SK-N-SH (cell line): Measurements from ENCODE around the gene IGLON5. TPM values are rescaled to one million over a fixed set of nuclear protein-coding genes. Genes with fewer than 3 reads are reported as not detected.

Experiments used
- CTCF ChIA-PET: fragments of 300-600, 350-600 bp; formaldehyde crosslinking; extraction: SDS; loops from one replicate; lab custom pipeline; 2021; lab: Yijun Ruan, JAX
- POLR2A ChIA-PET: fragments of 350-600 bp; sonication (Branson Sonifier 250); formaldehyde crosslinking; extraction: SDS; loops from one replicate; lab custom pipeline; 2020; ENCODE audit warnings: antibody characterized with exemption, inconsistent platforms; lab: Yijun Ruan, JAX
- DNase-seq: peaks from one replicate; pipeline ENCODE4 v3.0.0; 2012
- H2AFZ ChIP-seq: fragments of 200-600 bp; sonication (generic); 2 replicates; pipeline ENCODE4 v1.8.1; 2016; ENCODE audit warnings: antibody characterized with exemption, mild to moderate bottlenecking, low read depth
- H3F3A ChIP-seq: fragments of 200-600 bp; sonication (generic); replicated peaks from 2 replicates; pipeline ENCODE3; 2016; ENCODE audit warnings: antibody characterized with exemption, mild to moderate bottlenecking; ENCODE audit not compliant: insufficient read depth
- H3K27ac ChIP-seq, 2 experiments: fragments of 200-500 bp in 1 of 2; fragments of 200-600 bp in 1 of 2; sonication (Bioruptor generic) in 1 of 2; sonication (generic), shearing (Covaris generic) in 1 of 2; 2 replicates each; pipeline versions ENCODE4 v1.5.1 to v1.6.1; 2014 to 2016; ENCODE audit warnings: low read depth in 2 of 2, inconsistent platforms in 1 of 2, low read length in 1 of 2, mild to moderate bottlenecking in 1 of 2, mixed read lengths in 1 of 2
- H3K27me3 ChIP-seq: fragments of 200-600 bp; sonication (generic), shearing (Covaris generic); 2 replicates; pipeline ENCODE4 v1.6.1; 2016; ENCODE audit warnings: mixed run types; ENCODE audit not compliant: insufficient read depth
- H3K36me3 ChIP-seq, 2 experiments: fragments of 200-500 bp in 1 of 2; fragments of 200-600 bp in 1 of 2; sonication (Bioruptor generic) in 1 of 2; sonication (generic) in 1 of 2; replicated peaks in 1 of 2; 2 replicates each; pipeline versions ENCODE3 to v1.5.1; 2014 to 2016; ENCODE audit warnings: low read length in 1 of 2, mild to moderate bottlenecking in 1 of 2; ENCODE audit not compliant: insufficient read depth in 2 of 2, control insufficient read depth in 1 of 2
- H3K4me1 ChIP-seq, 2 experiments: fragments of 200-500 bp in 1 of 2; fragments of 200-600 bp in 1 of 2; sonication (Bioruptor generic) in 1 of 2; sonication (generic), shearing (Covaris generic) in 1 of 2; 2 replicates each; pipeline versions ENCODE4 v1.5.1 to v1.6.1; 2014 to 2016; ENCODE audit warnings: low read depth in 1 of 2, low read length in 1 of 2, mixed run types in 1 of 2; ENCODE audit not compliant: insufficient read depth in 2 of 2, control insufficient read depth in 1 of 2
- H3K4me2 ChIP-seq: fragments of 200-600 bp; sonication (generic), shearing (Covaris generic); 2 replicates; pipeline ENCODE4 v1.6.1; 2017; ENCODE audit warnings: mixed run types
- H3K4me3 ChIP-seq, 2 experiments: fragments of 200-500 bp in 1 of 2; fragments of 200-600 bp in 1 of 2; sonication (Bioruptor generic) in 1 of 2; sonication (generic), shearing (Covaris generic) in 1 of 2; 2 replicates each; pipeline versions ENCODE4 v1.5.1 to v1.8.1; 2014 to 2016; ENCODE audit warnings: low read depth in 2 of 2, inconsistent platforms in 1 of 2, low read length in 1 of 2, mild to moderate bottlenecking in 1 of 2, mixed read lengths in 1 of 2, moderate library complexity in 1 of 2
- H3K79me2 ChIP-seq: fragments of 200-600 bp; sonication (generic); 2 replicates; pipeline ENCODE4 v1.8.1; 2017; ENCODE audit warnings: mild to moderate bottlenecking; ENCODE audit not compliant: insufficient read depth
- H3K9ac ChIP-seq: fragments of 200-600 bp; sonication (generic); 2 replicates; pipeline ENCODE4 v1.6.1; 2017; ENCODE audit warnings: mixed run types
- H3K9me2 ChIP-seq: fragments of 200-600 bp; sonication (generic); 2 replicates; pipeline ENCODE4 v1.6.1; 2017; ENCODE audit warnings: mixed run types
- H3K9me3 ChIP-seq: fragments of 200-600 bp; sonication (generic); 2 replicates; pipeline ENCODE4 v1.6.1; 2017; ENCODE audit warnings: mixed run types, mild to moderate bottlenecking, moderate library complexity
- H4K20me1 ChIP-seq: fragments of 200-600 bp; sonication (generic); 2 replicates; pipeline ENCODE4 v1.6.1; 2017; ENCODE audit warnings: mild to moderate bottlenecking, mixed run types; ENCODE audit not compliant: insufficient read depth
- CHD2 ChIP-seq: fragments of 150-350 bp; IDR thresholded peaks from 2 replicates; pipeline ENCODE4 v1.6.1; 2018; ENCODE audit warnings: low read length; ENCODE audit not compliant: partially characterized antibody
- FOXJ3 ChIP-seq: sonication (generic); formaldehyde crosslinking; IDR thresholded peaks from 2 replicates; pipeline ENCODE4 v1.5.1; 2020; ENCODE audit warnings: mild to moderate bottlenecking, missing genetic modification reagents
- FOXM1 ChIP-seq: IDR thresholded peaks from 2 replicates; pipeline ENCODE4 v1.4.0; 2012; ENCODE audit warnings: low read depth, mild to moderate bottlenecking
- MXI1 ChIP-seq: IDR thresholded peaks from 2 replicates; pipeline ENCODE4 v1.6.1; 2012; ENCODE audit warnings: mild to moderate bottlenecking, low read depth, low read length, improper control_type of control experiment
- NFIC ChIP-seq: IDR thresholded peaks from 2 replicates; pipeline ENCODE4 v1.4.0; 2012; ENCODE audit warnings: borderline replicate concordance
- NRF1 ChIP-seq: IDR thresholded peaks from 2 replicates; pipeline ENCODE4 v1.6.1; 2012; ENCODE audit warnings: low read depth, mild to moderate bottlenecking, low read length
- PBX3 ChIP-seq: IDR thresholded peaks from 2 replicates; pipeline ENCODE4; 2012
- RAD21 ChIP-seq: IDR thresholded peaks from 2 replicates; pipeline ENCODE4 v1.6.1; 2012; ENCODE audit warnings: mild to moderate bottlenecking, low read length
- REST ChIP-seq: IDR thresholded peaks from 2 replicates; pipeline ENCODE4 v1.6.1; 2012; ENCODE audit warnings: mild to moderate bottlenecking, low read depth, low read length, moderate library complexity
- RFX5 ChIP-seq: IDR thresholded peaks from 2 replicates; pipeline ENCODE4 v1.6.1; 2012; ENCODE audit warnings: mild to moderate bottlenecking, improper control_type of control experiment, low read length
- SIN3A ChIP-seq: IDR thresholded peaks from 2 replicates; pipeline ENCODE4 v1.6.1; 2012; ENCODE audit warnings: low read depth, mild to moderate bottlenecking, low read length, moderate library complexity, borderline replicate concordance
- SMC3 ChIP-seq: IDR thresholded peaks from 2 replicates; pipeline ENCODE4 v1.6.1; 2012; ENCODE audit warnings: low read depth, low read length, improper control_type of control experiment
- TCF12 ChIP-seq: IDR thresholded peaks from 2 replicates; pipeline ENCODE4 v1.4.0; 2012
- USF2 ChIP-seq: fragments of 150-350 bp; IDR thresholded peaks from 2 replicates; pipeline ENCODE4 v1.6.1; 2017; ENCODE audit warnings: antibody characterized with exemption, low read length, low read depth, borderline replicate concordance
- WGBS: methylation state at CpG from one replicate; pipeline ENCODE4 v1.1.6; 2017; ENCODE audit warnings: low lambda C conversion rate; 5-methylcytosine and 5-hydroxymethylcytosine counted together
- polyA plus RNA-seq, 3 experiments: library from polyadenylated mRNA; depleted of rRNA; stranded (reverse); fragments of >200 nt; gene quantifications; 2 replicates each; pipeline ENCODE4 v1.2.3, GENCODE V29; 2012

IGLON5 gene
- polyA plus RNA-seq, 1 of the 3 experiments (the other 2 are of a cell fraction): 0.36 TPM

- TF ChIP-seq SIN3A (no peak), TCF12 (no peak), MXI1 (no peak), USF2 (no peak), RFX5 (no peak), REST (no peak), NFIC (no peak)
- Histone ChIP-seq H3K27ac (no peak overlapping the region), H4K20me1 (no peaks in the 10 kb centered on the region), H3K27me3 (peaks cover 45% of the 10 kb centered on the region; the same call in 1 of the 2 replicates), H3K9me3 (no peaks in the 10 kb centered on the region), H3F3A (no peaks in the 10 kb centered on the region), H3K9me2 (no peaks in the 10 kb centered on the region), H3K4me1 (no peaks in the 10 kb centered on the region), H3K79me2 (no peaks in the 10 kb centered on the region), H3K4me2 (no peak overlapping the region), H3K9ac (no peak overlapping the region), H3K36me3 (no peaks in the 10 kb centered on the region), H3K4me3 (no peak overlapping the region), H2AFZ (no peak overlapping the region)
- POLR2A ChIA-PET: no interaction called here
- WGBS: 22% methylated on average over 15 of the region's 15 CpGs
- no peak for DNase-seq
- CTCF ChIA-PET: interaction anchor here (0.6 to 1.8 kb wide), 10 partner anchors 11 to 1272 kb away, joined by 3 to 8 read pairs (median 3); no protein-coding TSS in a partner anchor
Observed at GRCh38 chr19:51295382-51296126, 15.9 kb upstream of the IGLON5 start.

- ChIA-PET POLR2A (no interaction called here), CTCF (interaction anchor here (0.6 to 1.8 kb wide), 10 partner anchors 12 to 1273 kb away, joined by 3 to 8 read pairs (median 3); no protein-coding TSS in a partner anchor)
- no peak overlapping the region for H3K27ac ChIP-seq
- H3K79me2 ChIP-seq: no peaks in the 10 kb centered on the region
- no peaks in the 10 kb centered on the region for H3F3A ChIP-seq
- peak; percentile 58 for DNase-seq
- peaks cover 45% of the 10 kb centered on the region; the same call in 1 of the 2 replicates for H3K27me3 ChIP-seq
- TF ChIP-seq FOXM1 (no peak), CHD2 (no peak), SMC3 (peak; percentile 48), FOXJ3 (CRISPR knock-in tag) (no peak), RAD21 (peak; percentile 75), NRF1 (no peak), TCF12 (no peak), REST (no peak), PBX3 (no peak)
- no peaks in the 10 kb centered on the region for H3K36me3 ChIP-seq
- no peak overlapping the region for H2AFZ ChIP-seq
- H3K9ac ChIP-seq: no peak overlapping the region
- H3K9me3 ChIP-seq: no peaks in the 10 kb centered on the region
- no peaks in the 10 kb centered on the region for H3K4me1 ChIP-seq
- no peaks in the 10 kb centered on the region for H3K9me2 ChIP-seq
- WGBS: 18% methylated on average over 7 of the region's 9 CpGs
- H3K4me3 ChIP-seq: no peak overlapping the region
- H3K4me2 ChIP-seq: no peak overlapping the region
- H4K20me1 ChIP-seq: no peaks in the 10 kb centered on the region
Observed at GRCh38 chr19:51296336-51297093, 14.9 kb upstream of the IGLON5 start.
